ENCODE data around the gene INPP4A. TPM values are rescaled to one million over a fixed set of nuclear protein-coding genes. Genes with fewer than 3 reads are reported as not detected.

The INPP4A gene
- total RNA-seq, 6 donors from 2014 or later = 23.3 to 93.2 (median 36.5) TPM

DNA sequence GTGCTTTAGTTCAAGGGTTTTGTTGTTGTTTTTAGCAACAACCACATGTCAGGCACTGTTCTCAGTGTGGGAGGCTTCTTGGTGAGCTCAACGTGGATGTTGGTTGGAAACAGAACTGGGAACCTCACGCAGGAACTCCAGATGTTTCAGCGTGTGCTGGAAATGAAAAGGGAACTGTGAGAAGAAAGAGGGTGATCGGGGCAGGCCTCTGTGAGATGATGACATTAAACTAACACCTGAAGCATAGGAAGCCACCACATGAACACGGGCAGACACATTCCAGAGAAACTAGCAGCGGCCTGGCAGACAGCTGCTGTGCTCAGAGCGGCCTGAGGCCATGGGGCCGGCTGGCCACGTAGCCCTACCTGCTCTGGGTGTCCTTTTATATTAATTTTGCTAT lies 97.2 kb downstream of the INPP4A start:
- H3K4me3 ChIP-seq = no peak overlapping the region
- H3K36me3 ChIP-seq = peaks cover 21 to 85% (median 51%) of the 10 kb centered on the region in 4 donors
- H3K9me3 ChIP-seq = no peaks in the 10 kb centered on the region
- ATAC-seq (ENCODE audit: low FRiP score in 2 of 2) (no peak), DNase-seq (no peak)
- H3K27ac ChIP-seq = no peak overlapping the region
- WGBS, 2 donors = 81 to 87% methylated on average over 9 of the region's 9 CpGs
- H3K4me1 ChIP-seq = no peaks in the 10 kb centered on the region
- H3K27me3 ChIP-seq = no peaks in the 10 kb centered on the region
- TF ChIP-seq, protein P1, sequence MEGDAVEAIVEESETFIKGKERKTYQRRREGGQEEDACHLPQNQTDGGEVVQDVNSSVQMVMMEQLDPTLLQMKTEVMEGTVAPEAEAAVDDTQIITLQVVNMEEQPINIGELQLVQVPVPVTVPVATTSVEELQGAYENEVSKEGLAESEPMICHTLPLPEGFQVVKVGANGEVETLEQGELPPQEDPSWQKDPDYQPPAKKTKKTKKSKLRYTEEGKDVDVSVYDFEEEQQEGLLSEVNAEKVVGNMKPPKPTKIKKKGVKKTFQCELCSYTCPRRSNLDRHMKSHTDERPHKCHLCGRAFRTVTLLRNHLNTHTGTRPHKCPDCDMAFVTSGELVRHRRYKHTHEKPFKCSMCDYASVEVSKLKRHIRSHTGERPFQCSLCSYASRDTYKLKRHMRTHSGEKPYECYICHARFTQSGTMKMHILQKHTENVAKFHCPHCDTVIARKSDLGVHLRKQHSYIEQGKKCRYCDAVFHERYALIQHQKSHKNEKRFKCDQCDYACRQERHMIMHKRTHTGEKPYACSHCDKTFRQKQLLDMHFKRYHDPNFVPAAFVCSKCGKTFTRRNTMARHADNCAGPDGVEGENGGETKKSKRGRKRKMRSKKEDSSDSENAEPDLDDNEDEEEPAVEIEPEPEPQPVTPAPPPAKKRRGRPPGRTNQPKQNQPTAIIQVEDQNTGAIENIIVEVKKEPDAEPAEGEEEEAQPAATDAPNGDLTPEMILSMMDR (IDR thresholded peaks at IDR 0.05) = no peak
- TF ChIP-seq POLR2A (IDR thresholded peaks at IDR 0.05) = no peak

DNA sequence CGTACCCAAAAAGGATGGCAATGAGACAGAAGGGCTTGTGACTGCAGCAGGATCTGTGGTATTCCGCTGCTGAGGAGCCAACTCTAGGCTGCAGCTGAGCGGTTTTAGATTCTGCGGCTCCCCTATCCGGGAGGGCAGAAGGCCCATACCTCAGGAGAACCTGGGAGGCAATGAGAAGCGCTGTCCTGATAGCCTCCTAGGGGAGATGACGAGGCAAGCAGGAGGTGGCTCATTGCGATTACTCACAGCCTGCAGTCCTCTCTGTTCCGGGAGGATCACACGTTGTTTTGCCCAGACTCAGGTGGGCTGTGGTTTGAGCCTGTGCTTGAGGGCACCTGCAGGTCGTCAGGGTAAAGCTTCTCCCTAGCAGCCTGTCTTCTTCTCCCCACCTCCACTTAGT lies 98.6 kb downstream of the INPP4A start:
- WGBS, 2 donors = 89 to 98% methylated on average over 7 to 11 of the region's 11 CpGs
- ATAC-seq (ENCODE audit: low FRiP score in 2 of 2) (no peak), DNase-seq (no peak)
- H3K36me3 ChIP-seq = peaks cover 24 to 85% (median 48%) of the 10 kb centered on the region in 4 donors
- no peaks in the 10 kb centered on the region for H3K4me1 ChIP-seq
- no peaks in the 10 kb centered on the region for H3K27me3 ChIP-seq
- no peak overlapping the region for H3K4me3 ChIP-seq
- TF ChIP-seq POLR2AphosphoS5 (IDR thresholded peaks at IDR 0.05) (no peak), POLR2A (IDR thresholded peaks at IDR 0.05) (no peak), EP300 (IDR thresholded peaks at IDR 0.05) (no peak)
- TF ChIP-seq, protein P1 (IDR thresholded peaks at IDR 0.05) = no peak
- no peak overlapping the region for H3K27ac ChIP-seq
- no peaks in the 10 kb centered on the region for H3K9me3 ChIP-seq

DNA sequence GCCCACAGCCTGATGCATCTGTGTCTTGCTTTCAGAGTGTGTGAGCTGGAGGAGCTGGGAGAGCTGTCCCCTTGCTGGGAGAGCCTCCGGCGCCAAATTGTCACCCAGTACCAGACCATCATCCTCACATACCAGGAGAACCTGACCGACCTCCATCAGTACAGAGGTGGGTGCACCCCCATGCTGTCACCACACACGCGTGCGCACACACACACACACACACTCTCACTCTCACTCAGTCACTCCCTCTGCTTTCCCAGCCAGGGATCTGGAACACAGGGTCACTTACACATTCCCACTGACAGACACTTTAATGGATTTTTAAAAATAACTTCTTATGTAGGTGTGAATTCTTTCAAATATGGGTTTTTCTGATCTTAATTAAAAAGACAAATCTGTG lies 99.2 kb downstream of the INPP4A start:
- ATAC-seq (ENCODE audit: low FRiP score in 2 of 2) (no peak), DNase-seq (no peak)
- Histone ChIP-seq H3K36me3 (peaks cover 24 to 83% (median 43%) of the 10 kb centered on the region in 4 donors), H3K4me3 (no peak overlapping the region), H3K27ac (no peak overlapping the region), H3K27me3 (no peaks in the 10 kb centered on the region), H3K9me3 (no peaks in the 10 kb centered on the region), H3K4me1 (no peaks in the 10 kb centered on the region)
- TF ChIP-seq, protein P1 (IDR thresholded peaks at IDR 0.05) = no peak
- no peak for TF ChIP-seq POLR2A (IDR thresholded peaks at IDR 0.05)
- TF ChIP-seq EP300 (IDR thresholded peaks at IDR 0.05) = no peak
- TF ChIP-seq POLR2AphosphoS5 (IDR thresholded peaks at IDR 0.05) = no peak
- 93 to 100% methylated on average over 6 of the region's 6 CpGs for WGBS, 2 donors

DNA sequence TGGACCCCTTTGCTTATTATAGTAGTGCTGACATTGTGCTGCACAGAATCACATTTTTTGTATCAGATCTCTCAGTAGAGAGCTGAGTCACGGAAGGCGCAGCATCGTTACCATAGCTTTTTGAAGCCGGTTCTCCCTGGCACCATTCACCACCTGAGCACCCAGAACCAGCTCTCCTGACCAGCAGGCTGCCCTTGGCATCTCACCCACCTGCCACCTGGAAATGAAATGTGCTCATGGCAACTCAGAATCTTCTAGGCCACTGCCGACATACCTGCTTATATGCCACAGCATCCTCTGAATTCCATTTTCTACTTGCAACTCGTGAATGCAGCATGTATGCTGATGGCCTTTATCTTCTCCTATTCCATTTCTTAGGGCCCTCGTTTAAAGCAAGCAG lies 100.9 kb downstream of the INPP4A start:
- TF ChIP-seq EP300 (IDR thresholded peaks at IDR 0.05) (no peak), POLR2A (IDR thresholded peaks at IDR 0.05) (no peak), POLR2AphosphoS5 (IDR thresholded peaks at IDR 0.05) (no peak)
- TF ChIP-seq, protein P1 (IDR thresholded peaks at IDR 0.05) = no peak
- Histone ChIP-seq H3K36me3 (peaks cover 16 to 70% (median 39%) of the 10 kb centered on the region in 4 donors), H3K27ac (no peak overlapping the region), H3K9me3 (no peaks in the 10 kb centered on the region), H3K4me3 (no peak overlapping the region), H3K27me3 (no peaks in the 10 kb centered on the region), H3K4me1 (no peaks in the 10 kb centered on the region)
- 98% methylated on average over 7 of the region's 7 CpGs for WGBS, 2 donors
- no peak for ATAC-seq (ENCODE audit: low FRiP score in 2 of 2)
- DNase-seq = no peak

GRCh38 chr2:98546186-98546585 lies 101.5 kb downstream of the INPP4A start:
- ATAC-seq (ENCODE audit: low FRiP score in 2 of 2) = no peak
- Histone ChIP-seq H3K4me3 (no peak overlapping the region), H3K4me1 (no peaks in the 10 kb centered on the region), H3K27me3 (no peaks in the 10 kb centered on the region), H3K9me3 (no peaks in the 10 kb centered on the region), H3K27ac (no peak overlapping the region), H3K36me3 (peaks cover 16 to 70% (median 39%) of the 10 kb centered on the region in 4 donors)
- TF ChIP-seq POLR2AphosphoS5 (IDR thresholded peaks at IDR 0.05) = no peak
- TF ChIP-seq, protein P1 (IDR thresholded peaks at IDR 0.05) = no peak
- no peak for TF ChIP-seq POLR2A (IDR thresholded peaks at IDR 0.05)
- no peak for TF ChIP-seq EP300 (IDR thresholded peaks at IDR 0.05)
- no peak for DNase-seq
- WGBS, 2 donors = 93 to 96% methylated on average over 3 of the region's 3 CpGs

All from upper lobe of left lung (tissue), 6 donors.